ENCODE measurements around the gene ZSCAN5A.
"Not testable (repeated sequence)": the region's sequence is repeated elsewhere in the genome, so short reads cannot be mapped to it uniquely, and the experiment has no call there.

The ZSCAN5A gene

DNA sequence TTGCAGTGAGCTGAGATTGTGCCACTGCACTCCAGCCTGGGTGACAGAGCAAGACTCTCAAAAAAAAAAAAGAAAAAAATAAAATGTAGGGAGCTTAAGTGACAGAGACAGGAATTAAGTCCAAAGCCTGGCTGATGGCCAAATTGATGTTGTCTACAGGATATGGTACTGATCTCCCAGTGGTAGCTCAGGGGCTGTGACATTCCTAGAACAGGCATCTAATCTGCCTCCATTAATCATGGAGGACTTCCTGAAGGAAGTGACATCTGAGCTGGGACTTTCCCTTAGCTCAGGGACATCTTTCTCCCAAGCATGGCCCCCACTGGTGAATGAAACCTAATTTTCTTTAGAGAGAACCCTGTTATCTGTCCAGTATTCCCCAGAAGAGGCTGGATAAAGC is 53.5 kb downstream of the ZSCAN5A start:
- no peaks in the 10 kb centered on the region for H3K9me3 ChIP-seq (ENCODE audit: control insufficient read depth, low read length)
- no peaks in the 10 kb centered on the region for H3K27me3 ChIP-seq (ENCODE audit: control insufficient read depth, insufficient read depth, low read length)
- no peak overlapping the region for H3K9ac ChIP-seq (ENCODE audit: low read length)
- H3K36me3 ChIP-seq (ENCODE audit: control insufficient read depth, insufficient read depth, low read length) = no peaks in the 10 kb centered on the region
- H3K4me1 ChIP-seq (ENCODE audit: control insufficient read depth, insufficient read depth, low read length) = no peaks in the 10 kb centered on the region
- no peak overlapping the region for H3K4me3 ChIP-seq (ENCODE audit: low read length)

DNA sequence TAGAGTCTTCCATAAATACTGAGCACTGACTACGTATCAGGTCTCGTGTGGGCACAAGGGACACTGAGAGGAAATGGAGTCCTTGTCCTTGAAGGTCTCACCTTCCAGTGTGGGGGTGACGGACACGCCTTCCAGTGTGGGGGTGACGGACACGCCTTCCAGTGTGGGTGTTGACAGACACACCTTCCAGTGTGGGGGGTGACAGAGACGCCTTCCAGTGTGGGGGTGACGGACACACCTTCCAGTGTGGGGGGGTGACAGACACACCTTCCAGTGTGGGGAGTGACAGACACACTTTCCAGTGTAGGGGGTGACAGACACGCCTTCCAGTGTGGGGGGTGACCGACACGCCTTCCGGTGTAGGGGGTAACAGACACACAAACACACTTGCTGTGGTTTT is 56.4 kb downstream of the ZSCAN5A start:
- H3K27me3 ChIP-seq (ENCODE audit: control insufficient read depth, insufficient read depth, low read length) = no peaks in the 10 kb centered on the region
- no peaks in the 10 kb centered on the region for H3K36me3 ChIP-seq (ENCODE audit: control insufficient read depth, insufficient read depth, low read length)
- H3K4me3 ChIP-seq (ENCODE audit: low read length) = no peak overlapping the region
- no peaks in the 10 kb centered on the region for H3K9me3 ChIP-seq (ENCODE audit: control insufficient read depth, low read length)
- H3K4me1 ChIP-seq (ENCODE audit: control insufficient read depth, insufficient read depth, low read length) = no peaks in the 10 kb centered on the region
- no peak overlapping the region for H3K9ac ChIP-seq (ENCODE audit: low read length)

DNA sequence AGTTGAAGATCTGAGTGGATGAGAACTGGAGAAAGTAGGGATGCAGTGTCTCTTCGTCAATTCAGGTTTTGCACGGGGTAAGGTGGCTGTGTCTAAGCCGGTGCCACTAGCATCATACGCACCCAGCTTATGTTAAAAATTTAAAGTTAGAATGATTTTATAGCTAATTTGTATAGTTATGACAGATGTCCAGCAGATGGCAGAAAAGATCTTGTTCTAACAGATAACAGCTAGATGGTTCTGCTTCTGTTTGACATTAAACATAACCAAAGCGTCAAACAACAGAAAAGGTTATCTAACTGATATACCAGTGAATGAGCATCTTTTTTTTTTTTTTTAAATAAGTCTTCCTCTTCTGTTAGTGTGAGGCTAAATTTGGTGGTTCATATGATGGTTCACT is 60.9 kb downstream of the ZSCAN5A start:
- H3K9me3 ChIP-seq (ENCODE audit: control insufficient read depth, low read length) = no peaks in the 10 kb centered on the region
- H3K27me3 ChIP-seq (ENCODE audit: control insufficient read depth, insufficient read depth, low read length) = no peaks in the 10 kb centered on the region
- no peaks in the 10 kb centered on the region for H3K4me1 ChIP-seq (ENCODE audit: control insufficient read depth, insufficient read depth, low read length)
- no peak overlapping the region for H3K9ac ChIP-seq (ENCODE audit: low read length)
- no peak overlapping the region for H3K4me3 ChIP-seq (ENCODE audit: low read length)
- no peaks in the 10 kb centered on the region for H3K36me3 ChIP-seq (ENCODE audit: control insufficient read depth, insufficient read depth, low read length)

DNA sequence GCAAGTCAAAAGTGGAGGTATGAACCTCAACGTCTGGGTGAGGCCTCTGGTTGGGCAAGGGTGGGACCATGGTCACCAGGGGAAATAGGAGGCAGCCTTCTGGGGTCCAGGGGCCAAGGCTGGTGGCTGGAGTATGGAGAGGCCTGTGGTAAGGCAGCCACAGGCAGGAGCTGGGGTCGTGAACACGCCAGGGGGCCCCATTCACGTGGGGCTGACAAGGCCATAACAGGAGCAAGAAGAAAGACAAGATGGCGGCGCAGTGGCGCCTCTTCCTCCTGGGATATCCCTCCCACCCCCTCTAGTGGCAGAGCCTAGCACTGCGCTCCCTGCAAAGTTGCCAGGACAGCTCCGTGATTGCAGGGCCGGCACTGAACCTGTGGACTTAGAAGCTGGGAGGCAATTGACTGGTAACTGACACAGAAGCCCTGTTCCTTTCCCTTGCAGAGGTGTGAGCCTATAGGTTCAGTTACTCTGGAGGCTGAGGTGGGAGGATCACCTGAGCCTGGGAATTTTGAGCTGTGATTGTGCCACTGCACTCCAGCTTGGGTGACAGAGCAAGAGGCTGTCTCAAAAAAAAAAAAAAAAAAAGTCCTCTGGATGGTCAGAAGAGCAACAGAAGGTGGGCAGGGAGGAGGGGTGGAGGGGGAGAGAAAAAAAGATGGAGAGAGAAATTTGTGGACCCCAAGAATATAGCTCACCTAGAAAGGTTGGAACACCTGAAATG is 61.8 kb downstream of the ZSCAN5A start:
- Histone ChIP-seq H3K4me1 (ENCODE audit: control insufficient read depth, insufficient read depth, low read length) (no peaks in the 10 kb centered on the region), H3K4me3 (ENCODE audit: low read length) (no peak overlapping the region), H3K36me3 (ENCODE audit: control insufficient read depth, insufficient read depth, low read length) (no peaks in the 10 kb centered on the region), H3K9ac (ENCODE audit: low read length) (no peak overlapping the region), H3K27me3 (ENCODE audit: control insufficient read depth, insufficient read depth, low read length) (no peaks in the 10 kb centered on the region), H3K9me3 (ENCODE audit: control insufficient read depth, low read length) (no peaks in the 10 kb centered on the region)

DNA sequence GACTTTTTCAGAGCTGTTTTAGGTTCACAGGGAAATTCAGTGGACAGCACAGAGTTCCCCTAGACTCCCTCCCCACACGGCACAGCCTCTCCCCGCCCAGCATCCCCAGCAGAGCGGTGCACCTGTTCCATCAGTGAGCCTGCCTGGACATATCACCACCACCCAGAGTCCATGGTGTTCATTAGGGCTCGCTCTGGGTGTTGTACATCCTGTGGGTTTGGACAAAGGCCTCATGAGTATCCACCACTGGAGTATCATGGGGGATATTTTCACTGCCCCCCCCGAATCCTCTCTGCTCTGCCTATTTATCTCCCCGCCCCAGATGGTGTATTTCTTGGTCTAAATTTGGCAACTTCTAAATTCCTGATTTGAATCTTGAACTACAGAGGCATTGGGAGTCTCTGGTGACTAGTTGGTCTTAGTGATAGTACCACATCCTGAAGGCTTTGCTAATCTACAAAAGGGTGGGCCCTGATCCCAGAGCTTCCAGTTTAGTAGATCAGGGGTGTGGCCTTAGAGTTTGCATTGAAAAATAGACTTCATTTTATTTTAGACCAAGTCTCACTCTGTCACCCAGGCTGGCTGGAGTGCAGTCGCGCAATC is 65.8 kb downstream of the ZSCAN5A start:
- not testable (repeated sequence) for H3K36me3 ChIP-seq (ENCODE audit: control insufficient read depth, insufficient read depth, low read length); H3K4me1 ChIP-seq (ENCODE audit: control insufficient read depth, insufficient read depth, low read length); H3K27me3 ChIP-seq (ENCODE audit: control insufficient read depth, insufficient read depth, low read length); H3K9me3 ChIP-seq (ENCODE audit: control insufficient read depth, low read length); H3K4me3 ChIP-seq (ENCODE audit: low read length); H3K9ac ChIP-seq (ENCODE audit: low read length)

DNA sequence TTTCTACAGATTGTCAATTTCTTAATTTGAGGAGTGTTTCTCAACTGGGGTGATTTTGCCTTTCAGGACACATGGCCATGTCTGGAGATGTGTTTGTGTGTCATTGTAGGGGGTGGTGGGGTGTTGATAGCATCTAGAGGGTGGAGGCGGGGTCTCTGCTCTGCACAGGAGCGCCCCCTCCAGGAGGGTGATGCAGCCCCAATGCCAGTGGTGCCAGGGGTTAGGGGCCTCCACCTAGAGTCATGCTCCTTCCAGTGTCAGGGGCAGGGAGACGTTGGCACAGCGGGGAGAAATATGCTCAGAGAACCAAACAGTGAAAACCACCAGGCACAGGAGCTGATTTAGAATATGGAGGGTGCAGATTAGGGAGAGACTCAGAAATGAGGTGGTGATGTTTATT is 68.9 kb downstream of the ZSCAN5A start:
- H3K9ac ChIP-seq (ENCODE audit: low read length); H3K9me3 ChIP-seq (ENCODE audit: control insufficient read depth, low read length); H3K4me1 ChIP-seq (ENCODE audit: control insufficient read depth, insufficient read depth, low read length); H3K4me3 ChIP-seq (ENCODE audit: low read length); H3K36me3 ChIP-seq (ENCODE audit: control insufficient read depth, insufficient read depth, low read length); H3K27me3 ChIP-seq (ENCODE audit: control insufficient read depth, insufficient read depth, low read length): not testable (repeated sequence)

DNA sequence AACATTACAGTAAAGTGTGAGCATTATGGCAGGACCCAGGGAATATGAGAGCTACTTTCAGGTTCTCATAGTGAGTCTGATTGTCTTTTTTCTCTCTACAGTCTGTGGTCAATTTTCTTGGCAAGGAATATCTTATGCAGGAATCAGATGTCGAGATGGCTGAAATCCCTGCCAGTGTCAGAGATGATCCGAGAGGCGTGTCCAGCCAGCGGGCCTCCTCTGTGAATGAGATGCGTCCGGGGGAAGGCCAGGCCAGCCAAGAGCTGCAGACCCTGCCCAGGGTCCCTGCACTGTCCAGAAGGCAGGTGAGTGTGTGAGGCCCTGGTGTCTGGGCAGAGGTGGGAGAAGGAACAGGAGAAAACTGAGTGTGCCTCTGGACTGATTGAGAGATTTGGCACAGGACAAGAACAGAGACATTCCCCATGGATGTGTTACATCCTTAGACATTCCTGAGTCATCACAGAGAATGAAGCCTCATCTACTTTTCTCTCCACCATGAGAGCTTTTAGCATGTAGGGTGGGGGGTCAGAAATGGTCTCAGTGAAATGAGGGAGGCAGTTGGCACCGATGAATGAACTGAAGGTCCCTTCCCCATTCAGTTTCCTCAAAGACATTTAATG is 69.4 kb downstream of the ZSCAN5A start:
- Histone ChIP-seq H3K4me1 (ENCODE audit: control insufficient read depth, insufficient read depth, low read length) (no peaks in the 10 kb centered on the region), H3K9ac (ENCODE audit: low read length) (no peak overlapping the region), H3K36me3 (ENCODE audit: control insufficient read depth, insufficient read depth, low read length) (no peaks in the 10 kb centered on the region), H3K9me3 (ENCODE audit: control insufficient read depth, low read length) (no peaks in the 10 kb centered on the region), H3K4me3 (ENCODE audit: low read length) (no peak overlapping the region), H3K27me3 (ENCODE audit: control insufficient read depth, insufficient read depth, low read length) (no peaks in the 10 kb centered on the region)

DNA sequence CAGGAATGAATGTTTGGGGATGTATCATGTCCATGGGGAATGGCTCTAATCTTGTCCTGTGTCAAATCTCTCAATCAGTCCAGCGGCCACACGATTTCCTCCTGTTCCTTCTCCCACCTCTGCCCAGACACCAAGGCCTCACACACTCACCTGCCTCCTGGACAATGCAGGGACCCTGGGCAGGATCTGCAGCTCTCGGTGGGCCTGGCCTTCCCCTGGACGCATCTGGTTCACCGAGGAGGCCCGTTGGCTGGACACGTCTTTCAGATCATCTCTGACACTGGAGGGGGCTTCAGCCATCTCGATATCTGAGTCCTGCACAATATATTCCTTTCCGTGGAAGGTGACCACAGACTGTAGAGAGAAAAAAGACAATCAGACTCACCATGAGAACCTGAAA is 91.2 kb downstream of the ZSCAN5A start:
- no peak overlapping the region for H3K4me3 ChIP-seq (ENCODE audit: low read length)
- no peaks in the 10 kb centered on the region for H3K4me1 ChIP-seq (ENCODE audit: control insufficient read depth, insufficient read depth, low read length)
- H3K9me3 ChIP-seq (ENCODE audit: control insufficient read depth, low read length) = no peaks in the 10 kb centered on the region
- no peaks in the 10 kb centered on the region for H3K27me3 ChIP-seq (ENCODE audit: control insufficient read depth, insufficient read depth, low read length)
- H3K9ac ChIP-seq (ENCODE audit: low read length) = no peak overlapping the region
- H3K36me3 ChIP-seq (ENCODE audit: control insufficient read depth, insufficient read depth, low read length) = no peaks in the 10 kb centered on the region

DNA sequence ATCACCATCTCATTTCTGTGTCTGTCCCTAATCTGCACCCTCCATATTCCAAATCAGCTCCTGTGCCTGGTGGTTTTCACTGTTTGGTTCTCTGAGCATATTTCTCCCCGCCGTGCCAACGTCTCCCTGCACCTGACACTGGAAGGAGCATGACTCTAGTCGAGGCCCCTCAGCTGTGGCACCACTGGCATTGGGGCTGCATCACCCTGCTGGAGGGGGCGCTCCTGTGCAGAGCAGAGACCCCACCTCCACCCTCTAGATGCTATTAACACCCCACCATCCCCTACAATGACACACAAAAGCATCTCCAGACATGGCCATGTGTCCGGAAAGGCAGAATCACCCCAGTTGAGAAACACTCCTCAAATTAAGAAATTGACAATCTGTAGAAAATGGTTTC is 91.7 kb downstream of the ZSCAN5A start:
- no peak overlapping the region for H3K4me3 ChIP-seq (ENCODE audit: low read length)
- no peaks in the 10 kb centered on the region for H3K36me3 ChIP-seq (ENCODE audit: control insufficient read depth, insufficient read depth, low read length)
- peaks cover 2% of the 10 kb centered on the region for H3K27me3 ChIP-seq (ENCODE audit: control insufficient read depth, insufficient read depth, low read length)
- no peaks in the 10 kb centered on the region for H3K4me1 ChIP-seq (ENCODE audit: control insufficient read depth, insufficient read depth, low read length)
- no peak overlapping the region for H3K9ac ChIP-seq (ENCODE audit: low read length)
- no peaks in the 10 kb centered on the region for H3K9me3 ChIP-seq (ENCODE audit: control insufficient read depth, low read length)

DNA sequence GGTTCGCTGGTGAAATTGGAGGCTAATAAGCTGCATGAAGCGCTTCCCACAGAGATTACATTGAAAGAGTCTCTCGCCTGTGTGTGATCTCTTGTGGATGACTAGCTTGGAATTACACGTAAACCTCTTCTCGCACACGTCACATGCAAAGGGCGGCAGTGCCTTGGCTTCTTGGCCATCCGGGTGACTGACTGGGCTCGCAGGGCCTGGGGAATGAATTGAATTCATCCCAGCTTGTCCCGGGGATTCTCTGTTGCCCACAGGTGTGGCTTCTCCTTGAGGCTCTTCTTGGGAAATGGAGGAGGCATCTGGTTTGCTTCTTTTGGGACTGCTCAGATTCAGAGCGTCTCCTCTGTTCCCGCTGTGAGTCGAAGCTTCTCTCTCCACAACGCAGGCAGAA is 92.8 kb downstream of the ZSCAN5A start:
- Histone ChIP-seq H3K27me3 (ENCODE audit: control insufficient read depth, insufficient read depth, low read length) (peaks cover 11% of the 10 kb centered on the region), H3K9ac (ENCODE audit: low read length) (no peak overlapping the region)

DNA sequence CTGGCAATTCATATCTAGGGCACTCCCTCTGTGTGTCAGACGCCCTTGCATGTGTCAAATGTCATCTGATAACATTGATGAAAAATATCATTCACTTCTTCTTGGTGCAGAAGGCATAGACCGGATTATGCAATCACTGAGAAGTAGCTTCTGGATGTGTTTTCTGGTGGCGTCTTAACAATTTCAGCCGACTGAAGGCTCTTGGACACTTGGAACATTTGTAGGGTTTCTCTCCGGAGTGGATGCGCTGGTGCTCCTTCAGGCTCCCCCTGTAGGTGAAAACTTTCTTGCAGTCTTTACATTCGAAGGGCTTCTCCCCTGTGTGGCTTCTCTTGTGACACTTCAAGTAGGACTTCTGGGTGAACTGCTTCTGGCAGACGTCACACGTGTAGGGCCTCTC is 93.2 kb downstream of the ZSCAN5A start:
- peaks cover 14% of the 10 kb centered on the region for H3K27me3 ChIP-seq (ENCODE audit: control insufficient read depth, insufficient read depth, low read length)
- H3K36me3 ChIP-seq (ENCODE audit: control insufficient read depth, insufficient read depth, low read length); H3K4me3 ChIP-seq (ENCODE audit: low read length); H3K9me3 ChIP-seq (ENCODE audit: control insufficient read depth, low read length); H3K9ac ChIP-seq (ENCODE audit: low read length): not testable (repeated sequence)
- peaks cover 10% of the 10 kb centered on the region for H3K4me1 ChIP-seq (ENCODE audit: control insufficient read depth, insufficient read depth, low read length)

More for the DNA sequence above, 92.8 kb downstream of the ZSCAN5A start:
- peaks cover 9% of the 10 kb centered on the region for H3K4me1 ChIP-seq (ENCODE audit: control insufficient read depth, insufficient read depth, low read length)
- no peaks in the 10 kb centered on the region for H3K36me3 ChIP-seq (ENCODE audit: control insufficient read depth, insufficient read depth, low read length)
- H3K9me3 ChIP-seq (ENCODE audit: control insufficient read depth, low read length) = no peaks in the 10 kb centered on the region
- no peak overlapping the region for H3K4me3 ChIP-seq (ENCODE audit: low read length)

DNA sequence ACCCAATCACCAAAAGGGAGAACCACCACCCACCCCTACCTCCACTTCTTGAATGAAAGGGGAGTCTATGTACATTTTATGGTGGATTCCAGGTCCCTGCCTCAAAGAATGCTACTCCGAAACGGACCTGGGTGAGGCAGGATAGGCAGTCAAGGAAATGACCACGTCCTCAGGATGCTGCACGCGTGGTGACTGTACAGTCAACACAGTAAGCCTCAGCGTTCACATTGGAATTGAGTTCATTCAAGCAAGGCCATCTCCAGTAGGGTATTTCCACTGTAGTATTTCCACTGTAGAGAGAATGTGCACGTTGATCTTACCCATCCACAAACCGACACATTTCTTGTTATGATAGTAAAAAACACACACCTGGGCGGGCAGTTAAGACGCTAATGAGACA is 95.7 kb downstream of the ZSCAN5A start:
- no peaks in the 10 kb centered on the region for H3K9me3 ChIP-seq (ENCODE audit: control insufficient read depth, low read length)
- H3K4me1 ChIP-seq (ENCODE audit: control insufficient read depth, insufficient read depth, low read length) = peaks cover 10% of the 10 kb centered on the region
- H3K36me3 ChIP-seq (ENCODE audit: control insufficient read depth, insufficient read depth, low read length) = no peaks in the 10 kb centered on the region
- no peak overlapping the region for H3K4me3 ChIP-seq (ENCODE audit: low read length)
- H3K27me3 ChIP-seq (ENCODE audit: control insufficient read depth, insufficient read depth, low read length) = peaks cover 14% of the 10 kb centered on the region
- H3K9ac ChIP-seq (ENCODE audit: low read length) = no peak overlapping the region

Data from mucosa of stomach (tissue), 1 donor.